Erythroblast (primary cell): ENCODE measurements around the gene FIBCD1.

ENCODE experiments used
- GATA1 ChIP-seq: IDR thresholded peaks from 2 replicates; pipeline ENCODE4 v1.6.1; 2011; ENCODE audit warnings: low read depth, mild to moderate bottlenecking, control low read depth, low read length, moderate library complexity
- POLR2A ChIP-seq: IDR thresholded peaks from 2 replicates; pipeline ENCODE4 v1.6.1; 2011; ENCODE audit warnings: mild to moderate bottlenecking, low read length

DNA sequence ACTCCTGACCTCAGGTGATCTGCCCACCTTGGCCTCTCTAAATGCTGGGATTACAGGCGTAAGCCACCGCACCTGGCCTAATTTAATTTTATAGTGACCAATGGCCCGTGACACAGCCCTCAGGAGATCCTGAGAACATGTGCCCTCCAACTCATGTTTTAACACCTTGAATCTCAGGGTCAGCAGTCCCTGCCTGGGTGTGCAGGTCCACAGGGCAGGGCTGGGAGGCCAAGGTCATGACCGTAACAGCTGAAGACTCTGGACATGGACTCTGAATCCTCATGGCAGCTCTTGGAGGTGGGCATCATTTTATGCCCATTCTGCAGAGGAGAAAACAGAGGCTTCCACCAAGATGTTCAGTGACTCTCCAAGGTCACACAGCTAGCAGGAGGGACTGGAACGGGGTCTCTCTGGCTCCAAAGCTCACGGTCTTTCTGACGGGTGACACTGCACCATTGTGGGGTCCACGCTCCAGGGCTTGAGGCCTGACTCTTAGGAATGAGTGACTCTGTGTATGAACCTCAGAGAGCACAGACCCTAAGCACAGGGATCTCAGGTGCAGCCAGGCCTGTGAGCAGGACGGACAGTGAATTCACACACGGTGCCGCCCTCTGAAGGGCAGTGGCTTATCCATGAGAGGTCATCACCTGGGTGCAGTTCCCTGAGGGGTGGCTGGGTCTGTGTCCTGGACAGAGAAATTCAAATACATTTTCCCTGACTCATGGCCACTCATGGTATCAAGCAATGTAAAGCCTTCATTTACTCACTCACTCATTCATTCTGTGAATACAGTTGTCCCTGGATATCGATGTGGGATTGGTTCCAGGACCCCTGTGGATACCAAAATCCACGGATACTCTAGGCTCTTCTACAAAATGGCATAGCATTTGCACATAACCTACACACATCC is 37.1 kb upstream of the FIBCD1 start:
- TF ChIP-seq POLR2A (no peak), GATA1 (no peak)
